Muscle of leg (tissue), 16 donors: Measurements from ENCODE around the gene ITPR1. TPM values are rescaled to one million over a fixed set of nuclear protein-coding genes. Genes with fewer than 3 reads are reported as not detected.
"Not testable (repeated sequence)": the region's sequence is repeated elsewhere in the genome, so short reads cannot be mapped to it uniquely, and the experiment has no call there.

Source experiments
- DNase-seq: peaks from one replicate; pipeline ENCODE4 v3.0.0; 2013
- H3K27ac ChIP-seq: one replicate; pipeline ENCODE4 v1.5.1; 2013; ENCODE audit warnings: mild to moderate bottlenecking, low read length, control low read depth
- H3K27me3 ChIP-seq: one replicate; pipeline ENCODE4 v1.6.1; 2013; ENCODE audit warnings: low read length; ENCODE audit not compliant: control insufficient read depth, insufficient read depth
- H3K36me3 ChIP-seq: one replicate; pipeline ENCODE4 v1.6.1; 2013; ENCODE audit warnings: low read length; ENCODE audit not compliant: control insufficient read depth, insufficient read depth
- H3K4me1 ChIP-seq: one replicate; pipeline ENCODE4 v1.6.1; 2013; ENCODE audit warnings: low read length; ENCODE audit not compliant: control insufficient read depth, insufficient read depth
- H3K4me3 ChIP-seq: one replicate; pipeline ENCODE4 v1.5.1; 2013; ENCODE audit warnings: low read length, control low read depth
- H3K9me3 ChIP-seq: replicated peaks from 2 replicates; pipeline ENCODE4 v1.6.1; 2013; ENCODE audit warnings: low read depth, low read length; ENCODE audit not compliant: control insufficient read depth
- WGBS: methylation state at CpG from one replicate; pipeline ENCODE4 v1.1.5; 2013; ENCODE audit warnings: missing lambda C conversion rate; ENCODE audit not compliant: insufficient coverage; 5-methylcytosine and 5-hydroxymethylcytosine counted together
- long read RNA-seq, 11 donors: transcript quantifications; one replicate each; lab custom pipeline, GENCODE V29; 2026
- polyA plus RNA-seq, 8 donors: library from polyadenylated mRNA; unstranded; fragments of 120-200 nt; gene quantifications; one replicate each; pipeline versions ENCODE4 v1.2.1 to v1.2.3, GENCODE V29; 2013; ENCODE audit warnings: inconsistent platforms in 1 of 8, low replicate concordance in 1 of 8; ENCODE audit not compliant: insufficient read length in 8 of 8, insufficient read depth in 1 of 8
- total RNA-seq: library from RNA; stranded (reverse); fragments of 120-200 nt; gene quantifications from one replicate; pipeline ENCODE4 v1.2.4, GENCODE V29; 2013

The ITPR1 gene
- 34.4 TPM for total RNA-seq
- 10 to 100 TPM; 15.4 to 26.4 (median 20.3) TPM for polyA plus RNA-seq
- long read RNA-seq, donor 1, partial matches to known transcripts = 0 of 1 reads
- long read RNA-seq, donor 1, other reads (novel, unspliced or antisense) = 0 of 1 reads
- long read RNA-seq, donor 2 = 0 reads
- long read RNA-seq, donor 3 = 0 reads
- long read RNA-seq, donor 4 = 0 reads
- long read RNA-seq, donor 5, partial matches to known transcripts = 6 of 7 reads
- long read RNA-seq, donor 5, other reads (novel, unspliced or antisense) = 0 of 7 reads
- long read RNA-seq, donor 6, partial matches to known transcripts = 0 of 1 reads
- long read RNA-seq, donor 6, other reads (novel, unspliced or antisense) = 0 of 1 reads
- long read RNA-seq, donor 7 = 0 reads
- long read RNA-seq, donor 8, full-length matches to known transcripts = 1 of 1 reads
- long read RNA-seq, donor 8, partial matches to known transcripts = 0 of 1 reads
- long read RNA-seq, donor 8, other reads (novel, unspliced or antisense) = 0 of 1 reads
- long read RNA-seq, donor 9, partial matches to known transcripts = 0 of 1 reads
- long read RNA-seq, donor 9, other reads (novel, unspliced or antisense) = 0 of 1 reads
- long read RNA-seq, donor 10, partial matches to known transcripts = 6 of 7 reads
- long read RNA-seq, donor 10, other reads (novel, unspliced or antisense) = 0 of 7 reads
- long read RNA-seq, donor 11 = 0 reads

DNA sequence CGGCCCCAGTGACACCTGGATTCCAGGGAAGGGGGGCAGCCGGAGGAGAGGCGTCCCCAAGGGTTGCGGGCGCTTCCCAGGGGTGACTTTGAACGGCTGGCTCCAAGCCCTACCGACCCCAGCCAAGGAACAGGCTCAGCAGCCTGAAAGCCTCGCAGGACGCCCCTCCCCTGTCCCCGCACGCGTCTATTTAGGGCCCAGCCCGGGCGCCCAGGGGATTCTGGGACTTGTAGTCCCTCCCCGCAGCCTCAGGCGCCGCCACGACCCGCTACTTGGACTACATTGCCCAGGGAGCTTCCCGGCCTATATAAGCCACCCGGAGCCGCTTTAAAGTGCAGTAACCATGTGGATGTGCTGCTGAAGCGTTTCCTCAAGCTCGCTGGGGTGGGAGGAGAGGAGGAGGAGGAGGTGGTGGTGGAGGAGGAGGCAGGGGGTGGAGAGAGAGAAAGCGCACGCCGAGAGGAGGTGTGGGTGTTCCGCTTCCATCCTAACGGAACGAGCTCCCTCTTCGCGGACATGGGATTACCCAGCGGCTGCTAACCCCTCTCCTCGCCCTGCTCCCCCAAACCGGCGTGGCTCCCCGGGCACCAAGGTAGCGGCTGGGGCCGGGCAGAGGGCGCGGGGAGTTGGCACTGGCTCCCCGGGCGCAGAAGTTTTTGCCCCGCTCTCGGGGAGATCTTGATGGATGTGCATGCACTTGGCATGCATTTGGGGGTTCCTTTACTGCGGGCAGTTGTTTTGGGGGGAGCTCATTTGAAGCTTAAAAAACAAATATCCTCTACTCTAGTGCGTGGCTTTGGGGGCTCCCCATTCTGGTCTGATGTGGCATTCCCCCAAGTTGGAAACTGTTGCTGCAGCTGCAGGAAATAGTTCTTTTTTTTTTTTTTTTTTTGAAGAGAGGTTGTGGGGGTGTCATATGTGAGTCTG lies at the start of gene ITPR1:
ITPR1 (plus strand) TSS at position 335 of the 927 bp plus-strand sequence. CDS start 23,144 bp downstream, outside the sequence.
- peak within 1 kb of the TSS; percentile 83 for H3K27ac ChIP-seq
- WGBS = under 1% methylated on average over 27 of the region's 47 CpGs
- peaks cover 13% of the 10 kb centered on the region for H3K4me1 ChIP-seq
- peaks cover 19% of the 10 kb centered on the region for H3K27me3 ChIP-seq
- H3K4me3 ChIP-seq = peak within 1 kb of the TSS; percentile 60
- H3K9me3 ChIP-seq = no peaks in the 10 kb centered on the region
- H3K36me3 ChIP-seq = no peaks in the 10 kb centered on the region
- peak; percentile 100 for DNase-seq

DNA sequence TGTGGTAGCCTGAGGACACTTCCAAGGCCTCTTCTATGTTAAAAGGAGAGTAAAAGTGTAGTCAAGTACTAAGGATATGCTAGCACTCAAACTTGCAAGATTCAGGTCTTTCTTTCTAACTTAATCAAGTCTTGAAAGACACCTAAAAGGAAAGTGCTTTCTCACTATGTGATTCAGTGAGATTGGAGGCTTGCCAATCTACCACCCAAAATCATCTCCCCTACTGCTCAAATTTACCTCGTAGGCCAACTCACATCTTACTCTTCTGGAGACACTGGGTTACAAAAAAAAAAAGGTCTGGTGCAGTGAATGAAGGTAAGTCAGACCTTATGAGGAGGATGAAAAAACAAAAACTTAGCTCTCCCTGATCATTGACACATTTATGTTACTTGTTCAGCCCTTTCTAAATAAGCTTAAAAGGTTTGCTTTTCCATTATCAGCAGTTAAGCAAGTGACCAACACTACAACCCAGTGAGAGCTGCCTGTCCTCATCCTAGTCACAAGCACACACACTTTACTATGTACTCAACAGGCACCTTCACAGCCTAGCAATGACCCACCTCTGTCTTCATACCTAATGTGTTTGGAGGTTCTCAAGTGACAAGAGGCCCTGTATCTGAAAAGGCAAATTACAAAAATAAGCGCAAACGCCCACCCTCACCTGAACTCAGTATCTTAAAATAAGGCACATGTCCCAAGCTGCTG lies 45.7 kb upstream of the ITPR1 start:
- no peak for DNase-seq
- Histone ChIP-seq H3K4me3 (no peak overlapping the region), H3K9me3 (no peaks in the 10 kb centered on the region), H3K27me3 (no peaks in the 10 kb centered on the region), H3K36me3 (peaks cover 14% of the 10 kb centered on the region), H3K4me1 (no peaks in the 10 kb centered on the region), H3K27ac (no peak overlapping the region)
- no CpG with 5 or more reads among the region's 3 CpGs for WGBS

DNA sequence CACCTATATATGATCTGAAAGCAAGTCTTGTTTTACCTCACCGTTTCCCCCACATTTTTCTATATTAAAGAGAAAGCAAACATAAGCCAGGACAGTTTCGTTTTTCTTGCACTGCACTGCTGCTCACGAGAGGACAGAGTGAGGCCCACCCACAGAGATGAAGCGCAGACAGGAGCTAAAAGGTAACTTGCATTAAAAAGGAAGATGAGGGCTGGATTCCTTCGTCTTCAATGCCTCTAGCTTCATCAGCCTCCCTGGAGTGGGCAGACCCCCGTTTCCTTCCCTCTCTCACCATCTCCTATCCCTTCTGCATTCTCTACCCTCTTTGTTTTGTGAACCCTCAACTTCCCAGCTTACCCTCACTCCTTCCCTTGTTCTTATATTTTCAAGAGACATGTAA lies 45.0 kb upstream of the ITPR1 start:
- no peak for DNase-seq
- Histone ChIP-seq H3K4me3 (no peak overlapping the region), H3K27ac (no peak overlapping the region), H3K27me3 (no peaks in the 10 kb centered on the region), H3K36me3 (peaks cover 14% of the 10 kb centered on the region), H3K4me1 (no peaks in the 10 kb centered on the region), H3K9me3 (no peaks in the 10 kb centered on the region)
- WGBS = 46% methylated on average over 6 of the region's 6 CpGs

DNA sequence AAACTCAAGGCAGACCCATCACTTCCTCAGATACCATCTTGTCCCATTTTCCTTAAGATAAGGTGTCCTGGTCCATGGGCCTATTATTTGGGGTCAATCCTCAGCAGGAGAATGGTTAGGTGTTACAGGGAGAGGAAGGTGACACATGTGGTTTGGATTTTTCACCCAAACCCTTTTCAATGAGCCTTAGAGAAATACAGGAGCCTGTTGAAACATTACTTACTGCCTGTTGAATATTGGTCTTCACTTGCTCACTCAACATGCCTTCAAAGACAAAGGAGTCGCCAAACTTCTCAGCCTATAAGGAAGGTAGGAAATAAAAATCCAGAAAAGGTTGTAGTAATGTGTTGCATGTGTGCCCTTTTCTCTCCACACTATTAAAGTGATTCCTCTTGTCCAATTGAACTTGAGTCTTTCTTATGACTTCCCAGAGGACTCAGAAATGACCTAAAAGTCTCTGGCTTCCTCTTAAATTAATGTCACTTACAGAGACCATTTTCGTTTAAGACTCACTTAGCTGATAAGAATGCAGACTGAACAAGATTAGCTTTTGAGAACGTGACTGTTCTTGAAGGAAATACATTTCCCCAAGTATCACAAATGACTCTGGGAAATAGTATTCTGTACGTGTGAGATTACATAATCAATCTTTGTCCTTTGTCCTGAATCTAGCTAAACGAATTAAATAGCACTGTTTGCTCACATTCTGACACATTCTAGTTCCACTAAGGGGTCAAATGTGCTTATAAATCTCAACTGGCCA lies 43.9 kb upstream of the ITPR1 start:
- H3K27ac ChIP-seq = no peak overlapping the region
- DNase-seq = no peak
- H3K4me3 ChIP-seq = no peak overlapping the region
- no CpG with 5 or more reads among the region's 5 CpGs for WGBS
- no peaks in the 10 kb centered on the region for H3K9me3 ChIP-seq
- H3K4me1 ChIP-seq = no peaks in the 10 kb centered on the region
- H3K36me3 ChIP-seq = peaks cover 14% of the 10 kb centered on the region
- H3K27me3 ChIP-seq = no peaks in the 10 kb centered on the region

DNA sequence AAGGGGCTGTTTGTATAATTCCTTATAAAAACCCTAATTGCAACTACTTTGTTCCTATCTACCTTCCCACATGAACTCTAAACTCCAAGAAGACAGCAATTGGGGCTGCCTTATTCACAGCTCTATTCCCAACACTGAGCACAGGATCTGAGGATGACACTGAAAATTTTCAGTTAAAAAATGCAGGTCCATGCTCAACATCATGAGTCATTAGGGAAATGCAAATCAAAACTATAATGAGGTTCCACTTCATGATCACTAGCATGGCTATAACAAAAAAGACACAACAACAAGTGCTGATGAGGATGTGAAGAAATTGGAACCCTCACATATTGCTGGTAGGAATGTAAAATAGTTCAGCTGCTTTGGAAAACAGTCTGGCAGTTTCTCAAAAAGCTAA lies 39.0 kb upstream of the ITPR1 start:
- Histone ChIP-seq H3K27ac (no peak overlapping the region), H3K9me3 (no peaks in the 10 kb centered on the region)

DNA sequence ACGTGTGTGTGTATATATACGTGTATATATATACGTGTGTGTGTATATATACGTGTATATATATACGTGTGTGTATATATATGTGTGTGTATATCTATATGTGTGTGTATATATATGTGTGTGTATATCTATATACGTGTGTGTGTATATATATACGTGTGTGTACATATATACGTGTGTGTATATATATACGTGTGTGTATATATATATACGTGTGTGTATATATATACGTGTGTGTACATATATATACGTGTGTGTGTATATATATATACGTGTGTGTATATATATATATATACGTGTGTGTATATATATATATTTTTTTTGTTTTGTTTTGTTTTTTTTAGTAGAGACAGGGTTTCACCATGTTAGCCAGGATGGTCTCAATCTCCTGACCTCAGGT lies 36.4 kb upstream of the ITPR1 start:
- not testable (repeated sequence) for H3K27me3 ChIP-seq, H3K9me3 ChIP-seq, H3K27ac ChIP-seq, H3K4me1 ChIP-seq, H3K36me3 ChIP-seq, H3K4me3 ChIP-seq, DNase-seq
- no CpG with 5 or more reads among the region's 14 CpGs for WGBS

More for the DNA sequence above, 39.0 kb upstream of the ITPR1 start:
- Histone ChIP-seq H3K4me1 (no peaks in the 10 kb centered on the region), H3K4me3 (no peak overlapping the region), H3K27me3 (no peaks in the 10 kb centered on the region), H3K36me3 (peaks cover under 1% of the 10 kb centered on the region)
- DNase-seq = no peak

DNA sequence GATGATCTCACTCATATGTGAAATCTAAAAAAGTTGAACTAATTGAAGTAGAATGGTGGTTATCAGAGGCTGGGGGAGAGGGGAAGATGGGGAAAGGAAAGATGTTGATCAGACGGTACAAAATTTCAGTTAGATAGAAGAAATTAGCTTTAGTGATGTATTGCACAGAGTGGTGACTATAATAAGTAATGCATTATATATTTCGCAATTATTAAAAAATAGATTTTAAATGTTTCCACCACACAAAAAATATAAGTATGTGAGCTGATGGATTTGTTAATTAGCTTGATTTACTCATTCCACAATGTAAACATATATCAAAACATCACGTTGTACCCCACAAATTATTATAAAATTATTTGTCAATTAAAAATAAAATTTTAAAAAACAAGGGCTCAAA lies 34.2 kb upstream of the ITPR1 start:
- Histone ChIP-seq H3K36me3 (no peaks in the 10 kb centered on the region), H3K4me1 (no peaks in the 10 kb centered on the region), H3K27ac (no peak overlapping the region), H3K4me3 (no peak overlapping the region), H3K27me3 (no peaks in the 10 kb centered on the region), H3K9me3 (no peaks in the 10 kb centered on the region)
- no peak for DNase-seq
- 80% methylated on average over 1 of the region's 3 CpGs for WGBS

DNA sequence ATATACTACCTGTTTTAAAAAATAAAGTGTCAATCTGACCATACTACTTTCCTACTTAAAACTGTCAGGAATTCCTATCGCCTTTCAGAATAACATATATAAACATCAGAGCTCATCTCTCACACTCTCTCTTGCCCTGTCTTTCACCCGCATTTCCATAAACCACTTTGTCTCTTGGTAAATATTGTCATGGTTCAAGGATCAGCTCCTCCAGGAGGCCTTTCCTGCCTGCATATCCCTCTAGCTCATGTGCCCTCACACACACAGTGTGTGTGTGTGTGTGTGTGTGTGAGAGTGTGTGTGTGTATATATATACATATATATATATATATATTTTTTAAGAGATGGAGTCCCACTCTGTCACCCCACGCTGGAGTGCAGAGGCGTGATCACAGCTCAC lies 32.8 kb upstream of the ITPR1 start:
- no peak for DNase-seq
- Histone ChIP-seq H3K27ac (no peak overlapping the region), H3K9me3 (no peaks in the 10 kb centered on the region)

DNA sequence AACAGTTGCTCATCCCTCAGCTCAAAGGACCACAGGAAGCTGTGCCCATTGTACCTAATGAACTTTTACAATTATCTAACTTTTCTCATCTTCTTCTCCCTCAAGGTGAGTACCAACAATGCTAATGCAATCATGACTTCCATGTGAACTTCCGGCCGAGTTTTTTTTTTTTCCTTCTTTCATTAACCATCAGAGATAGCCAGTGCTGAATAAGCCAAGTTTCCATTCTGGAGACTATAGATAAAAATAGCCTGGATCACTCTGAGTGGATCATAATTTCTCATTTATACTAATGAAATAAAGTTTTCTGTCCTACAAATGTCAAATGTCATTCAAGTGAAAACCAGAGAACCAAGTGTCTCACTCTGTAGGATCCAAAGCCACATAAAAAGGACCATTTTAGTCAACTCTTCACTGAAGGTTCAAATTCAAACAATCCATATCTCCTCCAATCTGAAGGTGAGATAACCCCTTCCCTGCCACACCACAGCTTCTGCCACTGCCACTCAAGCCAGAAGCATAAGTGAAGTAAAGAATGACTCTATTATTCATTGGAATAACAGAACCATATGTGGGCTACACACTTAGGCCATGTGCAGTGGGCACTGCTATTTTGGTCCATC lies 31.6 kb upstream of the ITPR1 start:
- DNase-seq = no peak
- Histone ChIP-seq H3K27ac (no peak overlapping the region), H3K4me3 (no peak overlapping the region), H3K27me3 (no peaks in the 10 kb centered on the region), H3K9me3 (no peaks in the 10 kb centered on the region), H3K36me3 (no peaks in the 10 kb centered on the region), H3K4me1 (peaks cover 4% of the 10 kb centered on the region)
- WGBS = no CpG with 5 or more reads among the region's 2 CpGs

More for the DNA sequence above, 32.8 kb upstream of the ITPR1 start:
- WGBS = no CpG with 5 or more reads among the region's 4 CpGs
- Histone ChIP-seq H3K4me3 (no peak overlapping the region), H3K36me3 (no peaks in the 10 kb centered on the region), H3K27me3 (no peaks in the 10 kb centered on the region), H3K4me1 (no peaks in the 10 kb centered on the region)
